Neural progenitor cell (in vitro differentiated cells): ENCODE data around the gene LRRC52. TPM values are rescaled to one million over a fixed set of nuclear protein-coding genes. Genes with fewer than 3 reads are reported as not detected.

ENCODE experiments used
- DNase-seq: peaks from one replicate; pipeline ENCODE4 v3.0.0-alpha.2; 2016; ENCODE audit warnings: low spot score
- H2AFZ ChIP-seq: fragments of 200-600 bp; sonication (generic); replicated peaks from 2 replicates; pipeline ENCODE4 v1.6.1; 2016; ENCODE audit warnings: antibody characterized with exemption
- H3F3A ChIP-seq: fragments of 200-600 bp; sonication (generic); 2 replicates; pipeline ENCODE4 v1.6.1; 2016; ENCODE audit warnings: antibody characterized with exemption, low read depth
- H3K27ac ChIP-seq: fragments of 200-600 bp; sonication (generic); 2 replicates; pipeline ENCODE4 v1.5.1; 2016; ENCODE audit warnings: mild to moderate bottlenecking
- H3K27me3 ChIP-seq: fragments of 200-600 bp; sonication (generic); 2 replicates; pipeline ENCODE4 v1.6.1; 2016; ENCODE audit warnings: mild to moderate bottlenecking, moderate library complexity
- H3K36me3 ChIP-seq: fragments of 200-600 bp; sonication (generic); 2 replicates; pipeline ENCODE4 v1.5.1; 2016
- H3K4me1 ChIP-seq: fragments of 200-600 bp; sonication (generic); 2 replicates; pipeline ENCODE4 v1.6.1; 2016; ENCODE audit warnings: mixed run types
- H3K4me2 ChIP-seq: fragments of 200-600 bp; sonication (generic); 2 replicates; pipeline ENCODE4 v1.6.1; 2016
- H3K4me3 ChIP-seq: fragments of 200-600 bp; sonication (generic); 2 replicates; pipeline ENCODE4 v1.5.1; 2016
- H3K79me2 ChIP-seq: fragments of 200-600 bp; sonication (generic); 2 replicates; pipeline ENCODE4 v1.6.1; 2016; ENCODE audit warnings: low read depth
- H3K9ac ChIP-seq: fragments of 200-600 bp; sonication (generic); 2 replicates; pipeline ENCODE4 v1.6.1; 2016
- H3K9me3 ChIP-seq: fragments of 200-600 bp; sonication (generic); 2 replicates; pipeline ENCODE4 v1.5.1; 2016; ENCODE audit warnings: low read depth
- H4K20me1 ChIP-seq: fragments of 200-600 bp; sonication (generic); 2 replicates; pipeline ENCODE4 v1.6.1; 2016; ENCODE audit warnings: low read depth
- H3K27ac Mint-ChIP-seq: 3 replicates; pipeline ENCODE4 v1.8.0; 2021; ENCODE audit warnings: mixed read lengths
- H3K27me3 Mint-ChIP-seq: 2 replicates; pipeline ENCODE4 v1.8.0; 2022; ENCODE audit warnings: low read depth, mild to moderate bottlenecking, inconsistent platforms, moderate library complexity, mixed read lengths; ENCODE audit not compliant: insufficient read depth
- H3K36me3 Mint-ChIP-seq: 3 replicates; pipeline ENCODE4 v1.8.0; 2021; ENCODE audit warnings: mixed read lengths
- H3K4me1 Mint-ChIP-seq: 3 replicates; pipeline ENCODE4 v1.8.0; 2021; ENCODE audit warnings: mixed read lengths
- H3K4me3 Mint-ChIP-seq: 3 replicates; pipeline ENCODE4 v1.8.0; 2021; ENCODE audit warnings: mild to moderate bottlenecking, moderate library complexity, mixed read lengths
- H3K9me3 Mint-ChIP-seq: 3 replicates; pipeline ENCODE4 v1.8.0; 2020; ENCODE audit warnings: mixed read lengths
- CTCF ChIP-seq: fragments of 200-600 bp; sonication (generic); IDR thresholded peaks from 2 replicates; pipeline ENCODE4 v1.5.1; 2017; ENCODE audit warnings: antibody characterized with exemption, mild to moderate bottlenecking
- EZH2 ChIP-seq: fragments of 200-600 bp; sonication (generic); IDR thresholded peaks from 2 replicates; pipeline ENCODE4 v1.6.1; 2017; ENCODE audit warnings: antibody characterized with exemption, mild to moderate bottlenecking, moderate library complexity
- EZH2phosphoT487 ChIP-seq: fragments of 200-600 bp; sonication (generic); IDR thresholded peaks from 2 replicates; pipeline ENCODE4 v1.6.1; 2017; ENCODE audit warnings: antibody characterized with exemption
- total RNA-seq: library from RNA; depleted of rRNA; stranded (reverse); fragments of >200 nt; gene quantifications from 2 replicates; pipeline ENCODE4 v1.2.3, GENCODE V29; 2015; ENCODE audit warnings: low replicate concordance

The LRRC52 gene
- total RNA-seq, 1 donor from 2014 or later, result not detected

- TF ChIP-seq CTCF, result no peak
- TF ChIP-seq EZH2phosphoT487, result no peak
- no peak for TF ChIP-seq EZH2
- Histone ChIP-seq H4K20me1 (no peaks in the 10 kb centered on the region), H3K9me3 (no peaks in the 10 kb centered on the region), H3K79me2 (no peaks in the 10 kb centered on the region), H3K27me3 (peaks cover 16% of the 10 kb centered on the region), H3K27ac (no peak overlapping the region), H3K4me2 (peak overlapping the region; percentile 85), H3K4me3 (peak overlapping the region; percentile 61), H3F3A (peaks cover 15% of the 10 kb centered on the region), H3K9ac (peak overlapping the region; percentile 14), H3K4me1 (peaks cover 7% of the 10 kb centered on the region), H2AFZ (peak overlapping the region; percentile 87), H3K36me3 (no peaks in the 10 kb centered on the region)
- H3K27me3 Mint-ChIP-seq, result peaks cover 3% of the 10 kb centered on the region
- peaks cover 32% of the 10 kb centered on the region for H3K4me1 Mint-ChIP-seq
- no peaks in the 10 kb centered on the region for H3K9me3 Mint-ChIP-seq
- peak overlapping the region; percentile 91 for H3K4me3 Mint-ChIP-seq
- H3K27ac Mint-ChIP-seq, result peak overlapping the region; percentile 38
- DNase-seq, result no peak
- H3K36me3 Mint-ChIP-seq, result no peaks in the 10 kb centered on the region
Observed at GRCh38 chr1:165598676-165599059, 54.9 kb downstream of the LRRC52 start.

DNA sequence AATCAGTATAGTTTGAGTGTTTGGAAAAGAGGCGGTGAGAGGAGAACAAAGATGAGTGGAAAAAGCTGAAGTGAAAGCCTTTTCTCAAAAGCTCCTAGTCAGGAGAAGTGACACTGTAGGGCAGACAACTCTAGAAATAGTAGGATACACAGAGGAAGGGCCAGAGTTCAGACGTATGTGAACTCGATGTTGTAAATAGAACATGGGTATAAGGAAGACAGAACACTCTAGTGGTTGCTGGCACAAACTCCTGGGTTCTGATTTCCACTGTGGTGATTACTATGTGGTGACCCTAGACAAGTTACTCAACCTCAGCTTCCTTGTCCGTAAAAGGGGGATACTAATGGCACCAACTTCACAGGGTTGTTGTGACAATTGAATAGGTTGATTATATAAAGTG is 57.0 kb downstream of the LRRC52 start:
- peaks cover 7% of the 10 kb centered on the region for H3K4me1 ChIP-seq
- TF ChIP-seq CTCF (no peak), EZH2phosphoT487 (no peak), EZH2 (no peak)
- H3K36me3 ChIP-seq, result no peaks in the 10 kb centered on the region
- DNase-seq, result no peak
- H4K20me1 ChIP-seq, result no peaks in the 10 kb centered on the region
- H3K9me3 ChIP-seq, result no peaks in the 10 kb centered on the region
- no peak overlapping the region for H3K27ac ChIP-seq
- H3K4me1 Mint-ChIP-seq, result peaks cover 32% of the 10 kb centered on the region
- H3F3A ChIP-seq, result peaks cover 15% of the 10 kb centered on the region
- no peaks in the 10 kb centered on the region for H3K79me2 ChIP-seq
- peaks cover 6% of the 10 kb centered on the region for H3K27me3 Mint-ChIP-seq
- no peaks in the 10 kb centered on the region for H3K9me3 Mint-ChIP-seq
- H3K27me3 ChIP-seq, result no peaks in the 10 kb centered on the region
- H2AFZ ChIP-seq, result no peak overlapping the region
- H3K9ac ChIP-seq, result no peak overlapping the region
- H3K4me3 ChIP-seq, result no peak overlapping the region
- H3K36me3 Mint-ChIP-seq, result no peaks in the 10 kb centered on the region
- H3K27ac Mint-ChIP-seq, result no peak overlapping the region
- no peak overlapping the region for H3K4me3 Mint-ChIP-seq
- no peak overlapping the region for H3K4me2 ChIP-seq

DNA sequence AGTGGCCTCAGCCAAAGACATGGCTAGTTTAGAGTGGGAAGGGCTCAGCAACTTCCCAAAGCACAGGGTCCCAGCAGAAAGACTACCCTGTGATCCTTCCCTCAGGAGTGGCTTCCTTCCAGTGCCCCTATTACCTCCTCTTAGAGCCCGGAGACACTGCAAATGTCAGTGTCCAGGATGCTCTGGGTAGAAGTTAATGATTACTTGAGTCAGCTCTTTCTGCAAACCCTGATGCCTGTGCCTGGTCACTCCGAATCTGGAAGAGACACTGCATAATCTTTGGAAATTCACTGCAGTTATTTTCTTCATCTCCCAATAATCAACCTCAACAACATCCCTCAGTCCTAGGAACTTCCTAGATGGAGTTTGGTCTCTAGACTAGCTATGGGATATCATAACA is 60.0 kb downstream of the LRRC52 start:
- Histone ChIP-seq H3K27ac (no peak overlapping the region), H3K9me3 (no peaks in the 10 kb centered on the region), H3K36me3 (no peaks in the 10 kb centered on the region), H3K79me2 (no peaks in the 10 kb centered on the region), H3K4me2 (no peak overlapping the region), H2AFZ (no peak overlapping the region), H4K20me1 (no peaks in the 10 kb centered on the region), H3K4me3 (no peak overlapping the region), H3K4me1 (peaks cover 6% of the 10 kb centered on the region), H3K27me3 (no peaks in the 10 kb centered on the region), H3F3A (peaks cover 10% of the 10 kb centered on the region), H3K9ac (no peak overlapping the region)
- Mint-ChIP-seq H3K9me3 (no peaks in the 10 kb centered on the region), H3K36me3 (no peaks in the 10 kb centered on the region), H3K27ac (no peak overlapping the region), H3K4me3 (no peak overlapping the region), H3K4me1 (peaks cover 15% of the 10 kb centered on the region), H3K27me3 (peaks cover 3% of the 10 kb centered on the region)
- no peak for DNase-seq
- TF ChIP-seq EZH2 (no peak), EZH2phosphoT487 (no peak), CTCF (no peak)
